WTC11 (cell line): Measurements from ENCODE around the gene MACROD2. TPM values are rescaled to one million over a fixed set of nuclear protein-coding genes. Genes with fewer than 3 reads are reported as not detected.

Experiments used
- ATAC-seq: fragments of 200-7000 bp; cut with Tn5 transposase; 2 replicates; pipeline ENCODE4 v1.10.0; 2021; ENCODE audit warnings: mild to moderate bottlenecking, moderate library complexity
- CTCF ChIA-PET: fragments of 300-600 bp; sonication (Branson Sonifier 250); formaldehyde crosslinking; loops from one replicate; lab custom pipeline; 2021; ENCODE audit warnings: antibody characterized with exemption; lab: Charles Lee
- POLR2A ChIA-PET: fragments of 350-600 bp; sonication (Branson Sonifier 250); formaldehyde crosslinking; loops from one replicate; lab custom pipeline; 2021; ENCODE audit warnings: antibody characterized with exemption; lab: Charles Lee
- DNase-seq: peaks from one replicate; pipeline ENCODE4 v3.0.0; 2021; ENCODE audit warnings: low spot score
- H3K27ac Mint-ChIP-seq: 2 replicates; pipeline ENCODE4 v1.8.0; 2021; ENCODE audit warnings: mixed read lengths
- H3K27me3 Mint-ChIP-seq: 2 replicates; pipeline ENCODE4 v1.8.0; 2021; ENCODE audit warnings: low read depth, mild to moderate bottlenecking, moderate library complexity, mixed read lengths
- H3K36me3 Mint-ChIP-seq: 2 replicates; pipeline ENCODE4 v1.8.0; 2021; ENCODE audit warnings: mixed read lengths
- H3K4me1 Mint-ChIP-seq: 2 replicates; pipeline ENCODE4 v1.8.0; 2022; ENCODE audit warnings: mixed read lengths
- H3K4me3 Mint-ChIP-seq: 2 replicates; pipeline ENCODE4 v1.8.0; 2021; ENCODE audit warnings: mild to moderate bottlenecking, moderate library complexity, mixed read lengths
- H3K9me3 Mint-ChIP-seq: 2 replicates; pipeline ENCODE4 v1.8.0; 2021; ENCODE audit warnings: mixed read lengths
- CREB1 ChIP-seq: sonication (generic); formaldehyde crosslinking; IDR thresholded peaks from 2 replicates; pipeline ENCODE4 v1.8.0; 2023; ENCODE audit warnings: mild to moderate bottlenecking, missing genetic modification reagents
- CREM ChIP-seq: sonication (generic); formaldehyde crosslinking; IDR thresholded peaks from 2 replicates; pipeline ENCODE4 v1.8.1; 2022; ENCODE audit warnings: mild to moderate bottlenecking, missing genetic modification reagents, moderate library complexity
- FOXJ3 ChIP-seq: sonication (generic); formaldehyde crosslinking; IDR thresholded peaks from 2 replicates; pipeline ENCODE4 v1.9.0; 2021; ENCODE audit warnings: missing genetic modification reagents, mild to moderate bottlenecking, borderline replicate concordance
- GRHL2 ChIP-seq: fragments of 250-450 bp; sonication (Bioruptor Pico); IDR thresholded peaks from 2 replicates; pipeline ENCODE4 v1.8.0; 2022; ENCODE audit warnings: mild to moderate bottlenecking, moderate library complexity; ENCODE audit not compliant: insufficient replicate concordance, severe bottlenecking
- HMGA2 ChIP-seq: fragments of 250-450 bp; sonication (Bioruptor Pico); IDR thresholded peaks from 2 replicates; pipeline ENCODE4 v1.4.0; 2021; ENCODE audit warnings: mild to moderate bottlenecking, moderate library complexity
- JUN ChIP-seq: sonication (generic); formaldehyde crosslinking; IDR thresholded peaks from 2 replicates; pipeline ENCODE4 v1.8.0; 2023; ENCODE audit warnings: mild to moderate bottlenecking, missing genetic modification reagents
- NR1H2 ChIP-seq: sonication (generic); formaldehyde crosslinking; IDR thresholded peaks from 2 replicates; pipeline ENCODE4 v1.9.0; 2021; ENCODE audit warnings: mild to moderate bottlenecking, moderate library complexity, missing genetic modification reagents
- NR3C1 ChIP-seq: sonication (generic); formaldehyde crosslinking; conservative IDR thresholded peaks from 2 replicates; pipeline ENCODE4 v1.8.1; 2023; ENCODE audit warnings: low read depth, mild to moderate bottlenecking, missing genetic modification reagents
- SMAD4 ChIP-seq: sonication (generic); formaldehyde crosslinking; IDR thresholded peaks from 2 replicates; pipeline ENCODE4 v1.8.0; 2022; ENCODE audit warnings: mild to moderate bottlenecking, missing genetic modification reagents
- ZNF121 ChIP-seq: sonication (generic); formaldehyde crosslinking; IDR thresholded peaks from 2 replicates; pipeline ENCODE4 v1.8.0; 2023; ENCODE audit warnings: missing genetic modification reagents
- ZNF423 ChIP-seq: fragments of 250-450 bp; sonication (Bioruptor Pico); IDR thresholded peaks from 2 replicates; pipeline ENCODE4 v2.1.2; 2022; ENCODE audit warnings: mild to moderate bottlenecking, moderate library complexity
- ZNF671 ChIP-seq: fragments of 250-450 bp; sonication (Bioruptor Pico); IDR thresholded peaks from 2 replicates; pipeline ENCODE4 v1.8.0; 2021; ENCODE audit warnings: mild to moderate bottlenecking
- total RNA-seq: library from RNA; stranded (reverse); gene quantifications from 3 replicates; pipeline ENCODE4 v1.2.3, GENCODE V29; 2021
- TF ChIP-seq, protein P1 (sequence below): sonication (generic); formaldehyde crosslinking; IDR thresholded peaks from 2 replicates; pipeline ENCODE4 v1.8.1; 2023; ENCODE audit warnings: mild to moderate bottlenecking, missing genetic modification reagents, moderate library complexity
- TF ChIP-seq, protein P2 (sequence below): fragments of 250-450 bp; sonication (Bioruptor Pico); IDR thresholded peaks from 2 replicates; pipeline ENCODE4 v1.9.0; 2021; ENCODE audit warnings: mild to moderate bottlenecking, borderline replicate concordance
- TF ChIP-seq, protein P3 (sequence below): sonication (generic); formaldehyde crosslinking; IDR thresholded peaks from 2 replicates; pipeline ENCODE4 v1.8.1; 2022; ENCODE audit warnings: missing genetic modification reagents, borderline replicate concordance
- TF ChIP-seq, protein P4 (sequence below): sonication (generic); formaldehyde crosslinking; IDR thresholded peaks from 2 replicates; pipeline ENCODE4 v1.8.1; 2022; ENCODE audit warnings: low read depth, mild to moderate bottlenecking, moderate library complexity, missing genetic modification reagents, borderline replicate concordance
- TF ChIP-seq, protein P5 (sequence below): sonication (generic); formaldehyde crosslinking; IDR thresholded peaks from 2 replicates; pipeline ENCODE4 v1.8.1; 2023; ENCODE audit warnings: mild to moderate bottlenecking, missing genetic modification reagents

MACROD2 gene
- total RNA-seq, 1 experiment from 2014 or later: 4.1 TPM

DNA sequence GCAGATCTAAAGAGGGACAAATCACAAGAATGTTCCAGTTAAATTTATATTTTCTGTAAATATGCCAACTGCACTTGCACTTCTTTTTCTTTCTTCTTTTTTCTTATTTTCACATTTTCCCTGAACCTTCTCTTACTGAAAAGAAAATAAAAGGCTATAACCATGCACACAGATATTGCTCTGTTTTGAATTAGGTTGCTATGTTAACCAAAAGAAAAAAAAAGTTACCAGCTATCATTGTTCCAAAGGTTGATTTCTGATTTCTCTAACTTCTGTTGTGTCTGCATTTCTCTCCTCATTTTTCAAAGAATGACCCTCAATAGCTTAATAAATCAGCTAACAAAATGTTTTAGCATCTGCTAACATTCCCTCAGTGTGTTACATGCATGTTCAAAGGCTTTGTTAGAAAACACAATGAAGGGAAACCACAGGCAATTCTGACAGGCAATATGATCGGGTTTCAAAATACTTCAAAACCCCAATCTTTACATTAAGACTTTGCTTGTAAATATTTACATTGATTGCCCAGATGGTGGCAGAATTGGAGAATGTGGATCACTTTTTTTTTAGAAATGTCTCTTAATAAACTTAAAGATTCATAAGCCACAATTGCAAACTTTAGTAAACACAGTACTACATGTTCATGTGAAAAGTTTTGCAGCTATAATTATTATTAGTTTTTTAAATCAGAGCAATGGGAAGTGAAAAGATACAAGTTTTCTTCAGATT, 1270.4 kb downstream of the MACROD2 start:
- Mint-ChIP-seq H3K36me3 (no peaks in the 10 kb centered on the region), H3K27ac (no peak overlapping the region), H3K27me3 (no peaks in the 10 kb centered on the region), H3K4me3 (no peak overlapping the region), H3K4me1 (no peaks in the 10 kb centered on the region), H3K9me3 (peaks cover 22% of the 10 kb centered on the region)
- ChIA-PET CTCF (interaction anchor here (1.2 kb wide), 1 partner anchor 388 kb away, joined by 4 read pairs; no protein-coding TSS in a partner anchor), POLR2A (no interaction called here)
- ATAC-seq: no peak
- no peak for TF ChIP-seq SMAD4 (CRISPR knock-in tag)
- no peak for DNase-seq

DNA sequence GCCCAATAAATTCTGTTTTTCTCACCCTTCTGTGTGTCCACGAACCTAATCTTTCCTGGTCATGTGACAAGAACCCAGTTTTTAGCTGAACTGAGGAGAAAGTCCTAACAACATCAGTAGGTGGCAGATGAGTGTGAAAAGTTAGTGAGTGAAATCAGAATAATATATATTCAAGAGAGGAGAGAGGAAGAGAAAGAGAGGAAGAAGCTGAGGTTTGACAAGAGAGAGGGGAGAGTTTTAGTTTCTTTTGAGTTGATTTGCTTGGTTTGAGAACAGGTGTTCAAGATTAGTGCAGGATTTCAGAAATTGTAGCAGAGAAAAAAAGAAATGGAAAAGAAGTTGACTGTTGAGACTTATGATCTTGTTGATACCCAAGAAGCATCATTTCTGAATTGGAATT, 1272.6 kb downstream of the MACROD2 start:
- Mint-ChIP-seq H3K4me3 (no peak overlapping the region), H3K4me1 (no peaks in the 10 kb centered on the region), H3K36me3 (no peaks in the 10 kb centered on the region), H3K27me3 (no peaks in the 10 kb centered on the region)
- TF ChIP-seq, protein P1, sequence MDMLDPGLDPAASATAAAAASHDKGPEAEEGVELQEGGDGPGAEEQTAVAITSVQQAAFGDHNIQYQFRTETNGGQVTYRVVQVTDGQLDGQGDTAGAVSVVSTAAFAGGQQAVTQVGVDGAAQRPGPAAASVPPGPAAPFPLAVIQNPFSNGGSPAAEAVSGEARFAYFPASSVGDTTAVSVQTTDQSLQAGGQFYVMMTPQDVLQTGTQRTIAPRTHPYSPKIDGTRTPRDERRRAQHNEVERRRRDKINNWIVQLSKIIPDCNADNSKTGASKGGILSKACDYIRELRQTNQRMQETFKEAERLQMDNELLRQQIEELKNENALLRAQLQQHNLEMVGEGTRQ: 0 out of 2 replicates have a peak, but pooled peaks have one; percentile 12
- TF ChIP-seq NR1H2 (CRISPR knock-in tag) (no peak), ZNF423 (no peak)
- TF ChIP-seq, all 79 proteins: peak for 1
- ATAC-seq (no peak), DNase-seq (no peak)
- Mint-ChIP-seq H3K27ac (no peak overlapping the region), H3K9me3 (peaks cover 18% of the 10 kb centered on the region)
- ChIA-PET POLR2A (no interaction called here), CTCF (no interaction called here)

DNA sequence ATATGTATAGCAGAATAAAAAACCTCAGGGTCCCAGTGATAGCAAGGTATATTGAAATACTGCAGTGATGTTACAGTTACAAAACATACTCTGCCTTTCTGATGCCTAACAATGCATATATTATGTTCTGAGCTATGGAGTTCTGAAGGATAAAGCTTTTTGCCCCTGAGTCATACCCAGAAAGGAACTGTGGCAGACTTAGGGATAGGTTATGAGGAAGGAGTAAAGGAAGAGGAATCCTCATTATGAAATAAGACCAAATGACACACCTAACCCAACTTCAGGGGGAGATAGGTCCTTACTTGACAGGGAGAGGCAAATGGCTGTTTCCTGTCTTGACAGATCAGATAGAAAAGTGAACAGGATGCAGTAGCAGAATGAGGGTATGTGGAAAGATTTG, 1282.7 kb downstream of the MACROD2 start:
- H3K27me3 Mint-ChIP-seq: no peaks in the 10 kb centered on the region
- ATAC-seq: no peak
- ChIA-PET CTCF (no interaction called here), POLR2A (no interaction called here)
- TF ChIP-seq, protein P2, sequence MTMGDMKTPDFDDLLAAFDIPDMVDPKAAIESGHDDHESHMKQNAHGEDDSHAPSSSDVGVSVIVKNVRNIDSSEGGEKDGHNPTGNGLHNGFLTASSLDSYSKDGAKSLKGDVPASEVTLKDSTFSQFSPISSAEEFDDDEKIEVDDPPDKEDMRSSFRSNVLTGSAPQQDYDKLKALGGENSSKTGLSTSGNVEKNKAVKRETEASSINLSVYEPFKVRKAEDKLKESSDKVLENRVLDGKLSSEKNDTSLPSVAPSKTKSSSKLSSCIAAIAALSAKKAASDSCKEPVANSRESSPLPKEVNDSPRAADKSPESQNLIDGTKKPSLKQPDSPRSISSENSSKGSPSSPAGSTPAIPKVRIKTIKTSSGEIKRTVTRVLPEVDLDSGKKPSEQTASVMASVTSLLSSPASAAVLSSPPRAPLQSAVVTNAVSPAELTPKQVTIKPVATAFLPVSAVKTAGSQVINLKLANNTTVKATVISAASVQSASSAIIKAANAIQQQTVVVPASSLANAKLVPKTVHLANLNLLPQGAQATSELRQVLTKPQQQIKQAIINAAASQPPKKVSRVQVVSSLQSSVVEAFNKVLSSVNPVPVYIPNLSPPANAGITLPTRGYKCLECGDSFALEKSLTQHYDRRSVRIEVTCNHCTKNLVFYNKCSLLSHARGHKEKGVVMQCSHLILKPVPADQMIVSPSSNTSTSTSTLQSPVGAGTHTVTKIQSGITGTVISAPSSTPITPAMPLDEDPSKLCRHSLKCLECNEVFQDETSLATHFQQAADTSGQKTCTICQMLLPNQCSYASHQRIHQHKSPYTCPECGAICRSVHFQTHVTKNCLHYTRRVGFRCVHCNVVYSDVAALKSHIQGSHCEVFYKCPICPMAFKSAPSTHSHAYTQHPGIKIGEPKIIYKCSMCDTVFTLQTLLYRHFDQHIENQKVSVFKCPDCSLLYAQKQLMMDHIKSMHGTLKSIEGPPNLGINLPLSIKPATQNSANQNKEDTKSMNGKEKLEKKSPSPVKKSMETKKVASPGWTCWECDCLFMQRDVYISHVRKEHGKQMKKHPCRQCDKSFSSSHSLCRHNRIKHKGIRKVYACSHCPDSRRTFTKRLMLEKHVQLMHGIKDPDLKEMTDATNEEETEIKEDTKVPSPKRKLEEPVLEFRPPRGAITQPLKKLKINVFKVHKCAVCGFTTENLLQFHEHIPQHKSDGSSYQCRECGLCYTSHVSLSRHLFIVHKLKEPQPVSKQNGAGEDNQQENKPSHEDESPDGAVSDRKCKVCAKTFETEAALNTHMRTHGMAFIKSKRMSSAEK: no peak
- TF ChIP-seq ZNF121 (CRISPR knock-in tag) (no peak), FOXJ3 (no peak), NR1H2 (CRISPR knock-in tag) (no peak), CREM (CRISPR knock-in tag) (no peak), JUN (CRISPR knock-in tag) (no peak), CREB1 (no peak), ZNF671 (CRISPR knock-in tag) (no peak), GRHL2 (CRISPR knock-in tag) (no peak), HMGA2 (CRISPR knock-in tag) (no peak), NR3C1 (no peak)
- TF ChIP-seq, protein P3, sequence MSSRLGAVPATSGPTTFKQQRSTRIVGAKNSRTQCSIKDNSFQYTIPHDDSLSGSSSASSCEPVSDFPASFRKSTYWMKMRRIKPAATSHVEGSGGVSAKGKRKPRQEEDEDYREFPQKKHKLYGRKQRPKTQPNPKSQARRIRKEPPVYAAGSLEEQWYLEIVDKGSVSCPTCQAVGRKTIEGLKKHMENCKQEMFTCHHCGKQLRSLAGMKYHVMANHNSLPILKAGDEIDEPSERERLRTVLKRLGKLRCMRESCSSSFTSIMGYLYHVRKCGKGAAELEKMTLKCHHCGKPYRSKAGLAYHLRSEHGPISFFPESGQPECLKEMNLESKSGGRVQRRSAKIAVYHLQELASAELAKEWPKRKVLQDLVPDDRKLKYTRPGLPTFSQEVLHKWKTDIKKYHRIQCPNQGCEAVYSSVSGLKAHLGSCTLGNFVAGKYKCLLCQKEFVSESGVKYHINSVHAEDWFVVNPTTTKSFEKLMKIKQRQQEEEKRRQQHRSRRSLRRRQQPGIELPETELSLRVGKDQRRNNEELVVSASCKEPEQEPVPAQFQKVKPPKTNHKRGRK: no peak
- TF ChIP-seq, protein P4, sequence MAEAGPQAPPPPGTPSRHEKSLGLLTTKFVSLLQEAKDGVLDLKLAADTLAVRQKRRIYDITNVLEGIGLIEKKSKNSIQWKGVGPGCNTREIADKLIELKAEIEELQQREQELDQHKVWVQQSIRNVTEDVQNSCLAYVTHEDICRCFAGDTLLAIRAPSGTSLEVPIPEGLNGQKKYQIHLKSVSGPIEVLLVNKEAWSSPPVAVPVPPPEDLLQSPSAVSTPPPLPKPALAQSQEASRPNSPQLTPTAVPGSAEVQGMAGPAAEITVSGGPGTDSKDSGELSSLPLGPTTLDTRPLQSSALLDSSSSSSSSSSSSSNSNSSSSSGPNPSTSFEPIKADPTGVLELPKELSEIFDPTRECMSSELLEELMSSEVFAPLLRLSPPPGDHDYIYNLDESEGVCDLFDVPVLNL (CRISPR knock-in tag): no peak
- TF ChIP-seq, protein P5, sequence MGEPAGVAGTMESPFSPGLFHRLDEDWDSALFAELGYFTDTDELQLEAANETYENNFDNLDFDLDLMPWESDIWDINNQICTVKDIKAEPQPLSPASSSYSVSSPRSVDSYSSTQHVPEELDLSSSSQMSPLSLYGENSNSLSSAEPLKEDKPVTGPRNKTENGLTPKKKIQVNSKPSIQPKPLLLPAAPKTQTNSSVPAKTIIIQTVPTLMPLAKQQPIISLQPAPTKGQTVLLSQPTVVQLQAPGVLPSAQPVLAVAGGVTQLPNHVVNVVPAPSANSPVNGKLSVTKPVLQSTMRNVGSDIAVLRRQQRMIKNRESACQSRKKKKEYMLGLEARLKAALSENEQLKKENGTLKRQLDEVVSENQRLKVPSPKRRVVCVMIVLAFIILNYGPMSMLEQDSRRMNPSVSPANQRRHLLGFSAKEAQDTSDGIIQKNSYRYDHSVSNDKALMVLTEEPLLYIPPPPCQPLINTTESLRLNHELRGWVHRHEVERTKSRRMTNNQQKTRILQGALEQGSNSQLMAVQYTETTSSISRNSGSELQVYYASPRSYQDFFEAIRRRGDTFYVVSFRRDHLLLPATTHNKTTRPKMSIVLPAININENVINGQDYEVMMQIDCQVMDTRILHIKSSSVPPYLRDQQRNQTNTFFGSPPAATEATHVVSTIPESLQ (CRISPR knock-in tag): no peak
- H3K27ac Mint-ChIP-seq: no peak overlapping the region
- peaks cover 18% of the 10 kb centered on the region for H3K36me3 Mint-ChIP-seq
- peaks cover 35% of the 10 kb centered on the region for H3K9me3 Mint-ChIP-seq
- peaks cover 4% of the 10 kb centered on the region; the same call in 1 of the 2 replicates for H3K4me1 Mint-ChIP-seq
- no peak for DNase-seq
- H3K4me3 Mint-ChIP-seq: no peak overlapping the region
